SH-SY5Y (cell line): ENCODE results near the gene HAO2.

ENCODE experiments used
- GATA2 ChIP-seq: IDR thresholded peaks from 2 replicates; pipeline ENCODE4 v1.6.1; 2011; ENCODE audit warnings: mild to moderate bottlenecking, low read depth, low read length
- GATA3 ChIP-seq: IDR thresholded peaks from 2 replicates; pipeline ENCODE4 v1.6.1; 2011; ENCODE audit warnings: low read depth, mild to moderate bottlenecking, low read length, moderate library complexity

DNA sequence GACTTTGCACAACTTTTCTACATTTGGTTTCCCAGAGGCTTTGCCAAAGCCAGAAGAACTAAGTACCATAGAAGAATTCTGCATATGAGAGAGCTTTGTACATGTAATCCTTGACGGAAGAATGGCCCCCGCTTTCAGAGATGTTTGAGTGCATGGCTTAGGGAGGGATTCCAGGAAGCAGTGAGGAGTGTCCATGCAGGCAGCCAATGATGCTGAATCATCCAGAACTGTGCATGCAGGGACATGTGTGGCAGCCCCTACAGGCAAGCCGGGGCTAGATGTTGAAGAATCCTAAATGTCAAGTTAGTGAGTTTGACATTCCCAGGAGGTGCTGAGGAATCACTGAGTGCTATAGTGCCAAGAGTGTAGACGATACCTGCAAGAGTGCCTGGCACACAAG lies 9.9 kb upstream of the HAO2 start:
- TF ChIP-seq GATA2 (no peak), GATA3 (no peak)
